Neural progenitor cell (in vitro differentiated cells): ENCODE measurements around the gene ASB15.

Source experiments
- CTCF ChIP-seq: fragments of 200-600 bp; sonication (generic); IDR thresholded peaks from 2 replicates; pipeline ENCODE4 v1.5.1; 2017; ENCODE audit warnings: antibody characterized with exemption, mild to moderate bottlenecking
- EZH2 ChIP-seq: fragments of 200-600 bp; sonication (generic); IDR thresholded peaks from 2 replicates; pipeline ENCODE4 v1.6.1; 2017; ENCODE audit warnings: antibody characterized with exemption, mild to moderate bottlenecking, moderate library complexity

- TF ChIP-seq CTCF (no peak), EZH2 (no peak)
Observed at GRCh38 chr7:123627851-123628250, 26.2 kb downstream of the ASB15 start.
